GM12878 (cell line): ENCODE measurements around the gene FGGY. TPM values are rescaled to one million over a fixed set of nuclear protein-coding genes. Genes with fewer than 3 reads are reported as not detected.

ENCODE experiments used
- ATAC-seq: fragments of 200-7000 bp; cut with Tn5 transposase; 3 replicates; pipeline ENCODE4 v1.9.1; 2020; ENCODE audit warnings: mild to moderate bottlenecking, moderate library complexity
- BruUV-seq: library from RNA; stranded (reverse); fragments of 400-500 nt; replicated peaks from 2 replicates; lab custom pipeline; 2021; lab: Mats Ljungman, UMichigan
- CTCF ChIA-PET: fragments of 300-600 bp; sonication (Branson Sonifier 250); formaldehyde crosslinking; extraction: SDS; loops from one replicate; lab custom pipeline; 2021; ENCODE audit warnings: inconsistent platforms; lab: Yijun Ruan, JAX
- POLR2A ChIA-PET: fragments of 350-600 bp; formaldehyde crosslinking; extraction: SDS; loops from one replicate; lab custom pipeline; 2021; ENCODE audit warnings: inconsistent platforms; lab: Charles Lee
- RAD21 ChIA-PET: fragments of 300-600 bp; sonication (Branson Sonifier 250); formaldehyde crosslinking; loops from one replicate; lab custom pipeline; 2023; ENCODE audit warnings: antibody characterized with exemption; ENCODE audit not compliant: unreplicated experiment; lab: Charles Lee
- SMC1A ChIA-PET: fragments of 300-600 bp; sonication (Branson Sonifier 250); formaldehyde crosslinking; loops from one replicate; lab custom pipeline; 2023; ENCODE audit not compliant: unreplicated experiment, uncharacterized antibody; lab: Charles Lee
- DNase-seq: peaks from one replicate; pipeline ENCODE4 v3.0.0-alpha.2; 2011; ENCODE audit warnings: low read depth, low spot score
- FAIRE-seq: peaks from 3 replicates; lab custom pipeline; 2011; peaks lifted over from hg19 to GRCh38; lab: Jason Lieb, UNC
- H2AFZ ChIP-seq: 2 replicates; pipeline ENCODE4 v1.6.0; 2011; ENCODE audit warnings: low read depth, low read length, control low read depth; ENCODE audit not compliant: control insufficient read depth
- H3K27ac ChIP-seq: 2 replicates; pipeline ENCODE4 v1.5.1; 2011; ENCODE audit warnings: control low read depth; ENCODE audit not compliant: control insufficient read depth, insufficient read depth
- H3K27me3 ChIP-seq, 2 experiments: replicated peaks in 1 of 2; 2 replicates each; pipeline versions ENCODE4 v1.6.0 to v1.6.1; 2011; ENCODE audit warnings: low read length in 1 of 2; ENCODE audit not compliant: control insufficient read depth in 2 of 2, insufficient read depth in 2 of 2
- H3K36me3 ChIP-seq, 2 experiments: 2 replicates each; pipeline ENCODE4 v1.5.1; 2011; ENCODE audit warnings: low read length in 1 of 2; ENCODE audit not compliant: control insufficient read depth in 2 of 2, insufficient read depth in 2 of 2
- H3K4me1 ChIP-seq: 2 replicates; pipeline ENCODE4 v1.6.1; 2011; ENCODE audit warnings: mild to moderate bottlenecking, low read length, moderate library complexity, mixed read lengths; ENCODE audit not compliant: control insufficient read depth, insufficient read depth
- H3K4me2 ChIP-seq: 2 replicates; pipeline ENCODE4 v1.6.0; 2011; ENCODE audit warnings: control low read depth; ENCODE audit not compliant: control insufficient read depth, insufficient read depth
- H3K4me3 ChIP-seq: fragments of 200-600 bp; sonication (generic); 2 replicates; pipeline ENCODE4 v1.5.1; 2016
- H3K79me2 ChIP-seq: 2 replicates; pipeline ENCODE4 v1.6.0; 2011; ENCODE audit warnings: low read length; ENCODE audit not compliant: control insufficient read depth, insufficient read depth
- H3K9ac ChIP-seq: 2 replicates; pipeline ENCODE4 v1.8.0; 2011; ENCODE audit warnings: low read length, control low read depth, mixed read lengths; ENCODE audit not compliant: control insufficient read depth, insufficient read depth
- H3K9me3 ChIP-seq: replicated peaks from 3 replicates; pipeline ENCODE4 v1.5.1; 2011; ENCODE audit warnings: mild to moderate bottlenecking, low read length; ENCODE audit not compliant: control insufficient read depth, insufficient read depth
- H4K20me1 ChIP-seq: 2 replicates; pipeline ENCODE4 v1.6.0; 2011; ENCODE audit not compliant: control insufficient read depth, insufficient read depth
- CHD4 ChIP-seq: fragments of 200-600 bp; sonication (generic); IDR thresholded peaks from 2 replicates; pipeline ENCODE4 v1.6.1; 2016; ENCODE audit warnings: mild to moderate bottlenecking
- HDAC2 ChIP-seq: fragments of 200-600 bp; sonication (generic); IDR thresholded peaks from 2 replicates; pipeline ENCODE4 v1.6.1; 2017
- IKZF1 ChIP-seq: fragments of 450-650 bp; conservative IDR thresholded peaks from 2 replicates; pipeline ENCODE4 v1.6.1; 2017; ENCODE audit warnings: antibody characterized with exemption, mild to moderate bottlenecking
- JUNB ChIP-seq: IDR thresholded peaks from 2 replicates; pipeline ENCODE4 v1.6.1; 2016; ENCODE audit warnings: antibody characterized with exemption, mild to moderate bottlenecking
- SIN3A ChIP-seq: IDR thresholded peaks from 2 replicates; pipeline ENCODE4 v1.6.1; 2012; ENCODE audit warnings: low read depth, low read length, improper control_type of control experiment
- SMAD5 ChIP-seq: IDR thresholded peaks from 2 replicates; pipeline ENCODE4 v1.6.1; 2016; ENCODE audit warnings: antibody characterized with exemption, low read depth
- SPI1 ChIP-seq: IDR thresholded peaks from 2 replicates; pipeline ENCODE4 v1.6.1; 2011; ENCODE audit warnings: low read depth, mild to moderate bottlenecking, low read length, moderate library complexity, borderline replicate concordance; ENCODE audit not compliant: insufficient read depth
- ZNF384 ChIP-seq: IDR thresholded peaks from 2 replicates; pipeline ENCODE4 v1.6.1; 2012; ENCODE audit warnings: low read depth, mild to moderate bottlenecking, low read length, improper control_type of control experiment, borderline replicate concordance
- WGBS: methylation state at CpG from one replicate; pipeline ENCODE4 v1.1.6; 2016; ENCODE audit warnings: low lambda C conversion rate; ENCODE audit not compliant: insufficient replicate concordance, insufficient coverage; ENCODE audit errors: missing lambda C conversion rate; 5-methylcytosine and 5-hydroxymethylcytosine counted together
- in situ Hi-C: fragments of 300-500 bp; cut with MboI; formaldehyde crosslinking; loops from 9 replicates; pipeline ENCODE4 v1.14.3; 2018; ENCODE audit warnings: mixed read lengths
- intact Hi-C: fragments of 100-400 bp; cut with micrococcal nuclease; formaldehyde crosslinking; loops from one replicate; pipeline ENCODE4 v1.14.2; 2022; ENCODE audit not compliant: unreplicated experiment
- polyA plus RNA-seq, 11 experiments: library from polyadenylated mRNA; depleted of rRNA in 4 of 11; unstranded in 6 of 11; stranded (reverse) in 5 of 11; fragments of >200 nt; fragmentation: Nextera tagmentation in 4 of 11; fragmentation: Illumina TruSeq in 1 of 11; extraction: Ambion mirVana in 4 of 11; extraction: Trizol in 1 of 11; gene quantifications; 1 replicate in 1 of 11; 2 replicates in 10 of 11; pipeline versions ENCODE4 v1.2.1 to v1.2.3, GENCODE V29; 2011 to 2016; ENCODE audit warnings: inconsistent platforms in 2 of 11, missing spikeins in 2 of 11, low read depth in 1 of 11
- total RNA-seq, 4 experiments: library from RNA; depleted of rRNA in 3 of 4; stranded (reverse); fragments of >200 nt in 3 of 4; fragmentation: Illumina TruSeq in 1 of 4; extraction: Trizol in 1 of 4; gene quantifications; 2 replicates each; pipeline versions ENCODE4 v1.2.1 to v1.2.3, GENCODE V29; 2013 to 2021
- TF ChIP-seq, protein P1 (sequence below): fragments of 150-350 bp; IDR thresholded peaks from 2 replicates; pipeline ENCODE4 v1.6.1; 2016; ENCODE audit warnings: low read depth, low read length
- TF ChIP-seq, protein P2 (sequence below): fragments of 450-650 bp; IDR thresholded peaks from 2 replicates; pipeline ENCODE4 v1.6.1; 2017; ENCODE audit warnings: mild to moderate bottlenecking, low read depth, inconsistent platforms; ENCODE audit not compliant: poor library complexity, severe bottlenecking
- TF ChIP-seq, protein P3 (sequence below): fragments of 450-650 bp; IDR thresholded peaks from 2 replicates; pipeline ENCODE4 v1.6.1; 2016; ENCODE audit warnings: mild to moderate bottlenecking

The FGGY gene
- total and polyA plus RNA-seq, 10 of the 15 experiments (the other 5 are each of a cell fraction or from before 2014, with no cell fraction given): 6.2 to 11.9 (median 7.5) TPM

DNA sequence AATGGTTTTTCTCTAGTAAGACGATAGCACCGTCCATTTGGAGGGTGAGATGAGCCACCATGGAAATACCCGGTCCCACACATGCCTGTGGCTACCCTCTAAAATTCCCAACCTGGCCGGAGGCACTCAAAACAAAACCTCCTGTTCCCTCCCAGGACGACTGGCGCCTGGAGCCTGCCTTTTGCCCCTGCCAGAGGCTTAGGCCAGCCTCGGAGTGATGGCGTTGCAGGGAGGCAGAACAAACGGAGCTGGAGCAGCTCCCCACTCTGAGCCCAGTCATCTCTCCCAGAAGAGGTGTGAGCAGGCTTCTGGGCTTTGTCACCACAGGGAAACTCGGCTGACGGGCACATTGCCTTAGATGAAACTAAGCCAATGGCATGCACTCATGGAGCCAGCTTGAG, 304.1 kb downstream of the FGGY start:
- TF ChIP-seq, protein P1, sequence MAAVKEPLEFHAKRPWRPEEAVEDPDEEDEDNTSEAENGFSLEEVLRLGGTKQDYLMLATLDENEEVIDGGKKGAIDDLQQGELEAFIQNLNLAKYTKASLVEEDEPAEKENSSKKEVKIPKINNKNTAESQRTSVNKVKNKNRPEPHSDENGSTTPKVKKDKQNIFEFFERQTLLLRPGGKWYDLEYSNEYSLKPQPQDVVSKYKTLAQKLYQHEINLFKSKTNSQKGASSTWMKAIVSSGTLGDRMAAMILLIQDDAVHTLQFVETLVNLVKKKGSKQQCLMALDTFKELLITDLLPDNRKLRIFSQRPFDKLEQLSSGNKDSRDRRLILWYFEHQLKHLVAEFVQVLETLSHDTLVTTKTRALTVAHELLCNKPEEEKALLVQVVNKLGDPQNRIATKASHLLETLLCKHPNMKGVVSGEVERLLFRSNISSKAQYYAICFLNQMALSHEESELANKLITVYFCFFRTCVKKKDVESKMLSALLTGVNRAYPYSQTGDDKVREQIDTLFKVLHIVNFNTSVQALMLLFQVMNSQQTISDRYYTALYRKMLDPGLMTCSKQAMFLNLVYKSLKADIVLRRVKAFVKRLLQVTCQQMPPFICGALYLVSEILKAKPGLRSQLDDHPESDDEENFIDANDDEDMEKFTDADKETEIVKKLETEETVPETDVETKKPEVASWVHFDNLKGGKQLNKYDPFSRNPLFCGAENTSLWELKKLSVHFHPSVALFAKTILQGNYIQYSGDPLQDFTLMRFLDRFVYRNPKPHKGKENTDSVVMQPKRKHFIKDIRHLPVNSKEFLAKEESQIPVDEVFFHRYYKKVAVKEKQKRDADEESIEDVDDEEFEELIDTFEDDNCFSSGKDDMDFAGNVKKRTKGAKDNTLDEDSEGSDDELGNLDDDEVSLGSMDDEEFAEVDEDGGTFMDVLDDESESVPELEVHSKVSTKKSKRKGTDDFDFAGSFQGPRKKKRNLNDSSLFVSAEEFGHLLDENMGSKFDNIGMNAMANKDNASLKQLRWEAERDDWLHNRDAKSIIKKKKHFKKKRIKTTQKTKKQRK: no peak
- TF ChIP-seq SIN3A: no peak
- TF ChIP-seq IKZF1: peak; percentile 21; the same call in 1 of the 2 replicates
- POLR2A ChIA-PET: interaction anchor here (0.7 to 1.1 kb wide), 2 partner anchors 20 to 314 kb away, joined by 3 read pairs; no protein-coding TSS in a partner anchor
- CTCF ChIA-PET: interaction anchor here (0.7 to 0.9 kb wide), 2 partner anchors 98 to 247 kb away, joined by 3 read pairs; no protein-coding TSS in a partner anchor
- no peak overlapping the region for H3K4me2 ChIP-seq
- no TSS peak for BruUV-seq
- ATAC-seq (no peak), DNase-seq (no peak), FAIRE-seq (no peak)
- no peaks in the 10 kb centered on the region for H3K9me3 ChIP-seq
- H3K27me3 ChIP-seq: no peaks in the 10 kb centered on the region
- no peak overlapping the region for H3K4me3 ChIP-seq
- intact Hi-C loops (no loop called here), in situ Hi-C loops (no loop called here)
- no peak overlapping the region for H3K27ac ChIP-seq
- H3K36me3 ChIP-seq: no peaks in the 10 kb centered on the region
- H4K20me1 ChIP-seq: no peaks in the 10 kb centered on the region
- H3K79me2 ChIP-seq: no peaks in the 10 kb centered on the region
- H2AFZ ChIP-seq: no peak overlapping the region
- H3K4me1 ChIP-seq: no peaks in the 10 kb centered on the region; the same call in 1 of the 2 replicates
- SMC1A ChIA-PET: no interaction called here
- 71% methylated on average over 11 of the region's 11 CpGs for WGBS
- no peak overlapping the region for H3K9ac ChIP-seq
- RAD21 ChIA-PET: no interaction called here

DNA sequence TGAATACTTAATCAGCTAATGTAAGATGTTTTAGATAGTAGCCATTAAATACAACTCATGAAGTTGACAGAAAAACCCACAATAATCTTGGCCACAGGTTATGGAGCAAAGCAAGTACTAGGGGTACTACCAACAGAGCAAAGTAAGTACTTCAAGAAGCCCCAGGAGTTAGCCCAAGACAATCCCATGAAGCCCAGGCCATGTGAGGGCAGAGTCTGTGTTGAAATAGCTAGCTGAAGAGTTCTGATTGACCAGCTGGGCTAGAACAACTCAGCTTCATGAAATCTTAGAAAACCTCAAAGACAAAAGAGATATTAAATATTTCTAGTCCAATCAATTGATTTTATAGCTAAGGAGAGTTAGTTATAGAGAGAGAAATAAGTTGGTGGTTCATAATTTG, 304.9 kb downstream of the FGGY start:
- H2AFZ ChIP-seq: no peak overlapping the region
- no peaks in the 10 kb centered on the region for H3K79me2 ChIP-seq
- DNase-seq (no peak), FAIRE-seq (no peak), ATAC-seq (no peak)
- RAD21 ChIA-PET: interaction anchor here (0.5 to 1.0 kb wide), 2 partner anchors 97 to 157 kb away, joined by 3 to 4 read pairs; no protein-coding TSS in a partner anchor
- H4K20me1 ChIP-seq: no peaks in the 10 kb centered on the region
- no peak overlapping the region for H3K27ac ChIP-seq
- no peaks in the 10 kb centered on the region for H3K27me3 ChIP-seq
- POLR2A ChIA-PET: interaction anchor here (1.1 kb wide), 1 partner anchor 21 kb away, joined by 3 read pairs; no protein-coding TSS in a partner anchor
- in situ Hi-C loops (no loop called here), intact Hi-C loops (no loop called here)
- BruUV-seq: no TSS peak
- H3K9ac ChIP-seq: no peak overlapping the region
- CTCF ChIA-PET: no interaction called here
- H3K36me3 ChIP-seq: no peaks in the 10 kb centered on the region
- SMC1A ChIA-PET: interaction anchor here (1.6 to 3.1 kb wide), 2 partner anchors 8 to 96 kb away, joined by 5 to 9 read pairs; no protein-coding TSS in a partner anchor
- H3K9me3 ChIP-seq: no peaks in the 10 kb centered on the region
- H3K4me3 ChIP-seq: no peak overlapping the region
- no peak overlapping the region for H3K4me2 ChIP-seq
- H3K4me1 ChIP-seq: no peaks in the 10 kb centered on the region; the same call in 1 of the 2 replicates
- TF ChIP-seq ZNF384 (no peak), HDAC2 (no peak), SMAD5 (no peak), JUNB (no peak), SPI1 (no peak), CHD4 (no peak)
- TF ChIP-seq, protein P2, sequence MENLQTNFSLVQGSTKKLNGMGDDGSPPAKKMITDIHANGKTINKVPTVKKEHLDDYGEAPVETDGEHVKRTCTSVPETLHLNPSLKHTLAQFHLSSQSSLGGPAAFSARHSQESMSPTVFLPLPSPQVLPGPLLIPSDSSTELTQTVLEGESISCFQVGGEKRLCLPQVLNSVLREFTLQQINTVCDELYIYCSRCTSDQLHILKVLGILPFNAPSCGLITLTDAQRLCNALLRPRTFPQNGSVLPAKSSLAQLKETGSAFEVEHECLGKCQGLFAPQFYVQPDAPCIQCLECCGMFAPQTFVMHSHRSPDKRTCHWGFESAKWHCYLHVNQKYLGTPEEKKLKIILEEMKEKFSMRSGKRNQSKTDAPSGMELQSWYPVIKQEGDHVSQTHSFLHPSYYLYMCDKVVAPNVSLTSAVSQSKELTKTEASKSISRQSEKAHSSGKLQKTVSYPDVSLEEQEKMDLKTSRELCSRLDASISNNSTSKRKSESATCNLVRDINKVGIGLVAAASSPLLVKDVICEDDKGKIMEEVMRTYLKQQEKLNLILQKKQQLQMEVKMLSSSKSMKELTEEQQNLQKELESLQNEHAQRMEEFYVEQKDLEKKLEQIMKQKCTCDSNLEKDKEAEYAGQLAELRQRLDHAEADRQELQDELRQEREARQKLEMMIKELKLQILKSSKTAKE: no peak
- TF ChIP-seq, protein P3, sequence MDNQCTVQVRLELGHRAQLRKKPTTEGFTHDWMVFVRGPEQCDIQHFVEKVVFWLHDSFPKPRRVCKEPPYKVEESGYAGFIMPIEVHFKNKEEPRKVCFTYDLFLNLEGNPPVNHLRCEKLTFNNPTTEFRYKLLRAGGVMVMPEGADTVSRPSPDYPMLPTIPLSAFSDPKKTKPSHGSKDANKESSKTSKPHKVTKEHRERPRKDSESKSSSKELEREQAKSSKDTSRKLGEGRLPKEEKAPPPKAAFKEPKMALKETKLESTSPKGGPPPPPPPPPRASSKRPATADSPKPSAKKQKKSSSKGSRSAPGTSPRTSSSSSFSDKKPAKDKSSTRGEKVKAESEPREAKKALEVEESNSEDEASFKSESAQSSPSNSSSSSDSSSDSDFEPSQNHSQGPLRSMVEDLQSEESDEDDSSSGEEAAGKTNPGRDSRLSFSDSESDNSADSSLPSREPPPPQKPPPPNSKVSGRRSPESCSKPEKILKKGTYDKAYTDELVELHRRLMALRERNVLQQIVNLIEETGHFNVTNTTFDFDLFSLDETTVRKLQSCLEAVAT: no peak
